Upper lobe of right lung (tissue), 1 donor: Measurements from ENCODE around the gene RITA1. TPM values are rescaled to one million over a fixed set of nuclear protein-coding genes. Genes with fewer than 3 reads are reported as not detected.

Experiments used
- ATAC-seq: fragments of 200-7000 bp; cut with Tn5 transposase; one replicate; pipeline ENCODE4 v1.9.1; 2020; ENCODE audit warnings: mild to moderate bottlenecking, moderate library complexity
- DNase-seq: peaks from one replicate; pipeline ENCODE4 v3.0.0-alpha.2; 2020
- H3K27ac ChIP-seq: fragments of 200-600 bp; one replicate; pipeline ENCODE4 v1.8.0; 2022
- H3K27me3 ChIP-seq: fragments of 200-600 bp; one replicate; pipeline ENCODE4 v1.8.0; 2022; ENCODE audit warnings: mild to moderate bottlenecking
- H3K36me3 ChIP-seq: fragments of 200-600 bp; one replicate; pipeline ENCODE4 v1.8.0; 2022
- H3K4me1 ChIP-seq: fragments of 200-600 bp; one replicate; pipeline ENCODE4 v1.8.0; 2022
- H3K4me3 ChIP-seq: fragments of 200-600 bp; one replicate; pipeline ENCODE4 v1.8.0; 2022; ENCODE audit warnings: mild to moderate bottlenecking
- H3K9me3 ChIP-seq: fragments of 200-600 bp; one replicate; pipeline ENCODE4 v1.8.0; 2022
- CTCF ChIP-seq: fragments of 200-600 bp; IDR thresholded peaks from one replicate; pipeline ENCODE4 v1.8.0; 2022; ENCODE audit warnings: antibody characterized with exemption
- intact Hi-C: fragments of 100-400 bp; cut with DNase I; formaldehyde crosslinking; loops from one replicate; pipeline ENCODE4 v1.11.0; 2022
- microRNA-seq: library from miRNA; unstranded; fragments of <30 nt; microRNA quantifications from one replicate; pipeline ENCODE4 v1.2.0, GENCODE V29; 2020; ENCODE audit warnings: borderline microRNAs expressed
- total RNA-seq: library from RNA; stranded (reverse); fragmentation: NEBNext Ultra II Directional; extraction: Animal tissue kit (Norgen Biotek cat#: 25700); gene quantifications from one replicate; pipeline ENCODE4 v1.2.1, GENCODE V29; 2021
- donor health status: DM: no; HTN: yes; CAD: no; lungs with severe emphysema.

RITA1 gene
- total RNA-seq, 1 donor from 2014 or later: 16.4 TPM

GRCh38 chr12:113239811-113240331, 54.4 kb downstream of the RITA1 start:
- TF ChIP-seq CTCF: no peak
- Histone ChIP-seq H3K4me1 (peaks cover 71% of the 10 kb centered on the region), H3K9me3 (no peaks in the 10 kb centered on the region), H3K27me3 (no peaks in the 10 kb centered on the region), H3K27ac (peak overlapping the region; percentile 44), H3K4me3 (no peak overlapping the region), H3K36me3 (peaks cover 6% of the 10 kb centered on the region)
- intact Hi-C loops: no loop called here
- DNase-seq (no peak), ATAC-seq (no peak)

GRCh38 chr12:113240395-113240794, 54.9 kb downstream of the RITA1 start:
- H3K36me3 ChIP-seq: peaks cover 6% of the 10 kb centered on the region
- H3K27ac ChIP-seq: peak overlapping the region; percentile 73
- H3K4me1 ChIP-seq: peaks cover 74% of the 10 kb centered on the region
- H3K9me3 ChIP-seq: no peaks in the 10 kb centered on the region
- H3K4me3 ChIP-seq: no peak overlapping the region
- H3K27me3 ChIP-seq: no peaks in the 10 kb centered on the region
- no peak for TF ChIP-seq CTCF
- DNase-seq: no peak
- intact Hi-C loops: no loop called here
- no peak for ATAC-seq

GRCh38 chr12:113241191-113242025, 55.9 kb downstream of the RITA1 start:
- intact Hi-C loops: no loop called here
- Histone ChIP-seq H3K27me3 (no peaks in the 10 kb centered on the region), H3K27ac (peak overlapping the region; percentile 73), H3K4me3 (no peak overlapping the region), H3K4me1 (peaks cover 79% of the 10 kb centered on the region), H3K9me3 (no peaks in the 10 kb centered on the region), H3K36me3 (peaks cover 6% of the 10 kb centered on the region)
- no peak for TF ChIP-seq CTCF
- DNase-seq: no peak
- peak; percentile 45 for ATAC-seq

Small RNA genes within 50 kb of the gene (microRNA-seq; reads per million reads assigned to microRNA genes)
- not detected for gene MIR7106

Other genes starting within 250 kb of the RITA1 start
- 47.4 TPM for gene OAS3, start 247.2 kb upstream of the RITA1 start, total RNA-seq
- gene OAS2, start 207.2 kb upstream of the RITA1 start, total RNA-seq: 57.7 TPM
- 5.1 TPM for gene DTX1, start 129.0 kb upstream of the RITA1 start, total RNA-seq
- 0.26 TPM for gene RASAL1, start 50.0 kb upstream of the RITA1 start, total RNA-seq
- gene CFAP73, start 36.0 kb upstream of the RITA1 start, total RNA-seq: not detected
- gene DDX54, start 243 bp upstream of the RITA1 start, total RNA-seq: 55.8 TPM
- 51.9 TPM for gene TPCN1, start 35.7 kb downstream of the RITA1 start, total RNA-seq
- gene SLC8B1, start 149.4 kb downstream of the RITA1 start, total RNA-seq: 42.8 TPM
- 41.0 TPM for gene PLBD2, start 172.9 kb downstream of the RITA1 start, total RNA-seq
- 2.4 TPM for gene SDS, start 218.2 kb downstream of the RITA1 start, total RNA-seq
- 10.7 TPM for gene SDSL, start 236.7 kb downstream of the RITA1 start, total RNA-seq